ENCODE data around the gene EGFLAM.

- no peak for TF ChIP-seq EZH2 (IDR thresholded peaks at IDR 0.05)
- TF ChIP-seq POLR2AphosphoS5 (IDR thresholded peaks at IDR 0.05; ENCODE audit: borderline replicate concordance, low read depth, low read length) = no peak
- no peak for TF ChIP-seq FOXP2 (optimal IDR thresholded peaks at IDR 0.05; ENCODE audit: control extremely low read depth, extremely low read length, insufficient read depth)
Measured at GRCh38 chr5:38208782-38209378, 49.5 kb upstream of the EGFLAM start.

Data from SK-N-MC (cell line).